ENCODE measurements around the gene NRL.

The NRL gene

DNA sequence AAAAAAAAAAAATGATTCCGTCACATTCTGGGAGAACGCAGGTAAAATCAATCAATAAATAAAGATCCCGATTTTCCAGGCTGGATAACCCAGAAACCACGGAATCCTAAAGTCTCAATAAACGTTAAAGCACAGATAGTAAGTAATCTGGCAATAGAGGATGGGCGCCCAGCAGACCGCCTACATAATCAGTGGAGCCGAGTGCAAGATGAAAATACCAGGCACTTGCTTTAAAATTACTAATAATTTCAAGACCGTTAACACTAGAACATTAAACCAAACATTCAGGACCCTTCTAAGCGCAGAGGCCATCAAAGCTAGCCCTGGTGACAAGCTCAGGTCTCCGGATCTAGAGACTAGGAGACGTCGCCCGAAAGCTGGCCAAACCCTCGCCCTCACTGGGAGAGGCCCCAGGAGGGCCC lies 1.4 kb downstream of the NRL start:
- TF ChIP-seq, protein P1, sequence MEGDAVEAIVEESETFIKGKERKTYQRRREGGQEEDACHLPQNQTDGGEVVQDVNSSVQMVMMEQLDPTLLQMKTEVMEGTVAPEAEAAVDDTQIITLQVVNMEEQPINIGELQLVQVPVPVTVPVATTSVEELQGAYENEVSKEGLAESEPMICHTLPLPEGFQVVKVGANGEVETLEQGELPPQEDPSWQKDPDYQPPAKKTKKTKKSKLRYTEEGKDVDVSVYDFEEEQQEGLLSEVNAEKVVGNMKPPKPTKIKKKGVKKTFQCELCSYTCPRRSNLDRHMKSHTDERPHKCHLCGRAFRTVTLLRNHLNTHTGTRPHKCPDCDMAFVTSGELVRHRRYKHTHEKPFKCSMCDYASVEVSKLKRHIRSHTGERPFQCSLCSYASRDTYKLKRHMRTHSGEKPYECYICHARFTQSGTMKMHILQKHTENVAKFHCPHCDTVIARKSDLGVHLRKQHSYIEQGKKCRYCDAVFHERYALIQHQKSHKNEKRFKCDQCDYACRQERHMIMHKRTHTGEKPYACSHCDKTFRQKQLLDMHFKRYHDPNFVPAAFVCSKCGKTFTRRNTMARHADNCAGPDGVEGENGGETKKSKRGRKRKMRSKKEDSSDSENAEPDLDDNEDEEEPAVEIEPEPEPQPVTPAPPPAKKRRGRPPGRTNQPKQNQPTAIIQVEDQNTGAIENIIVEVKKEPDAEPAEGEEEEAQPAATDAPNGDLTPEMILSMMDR (IDR thresholded peaks at IDR 0.05; ENCODE audit: low read depth, low read length): no peak
- no peak for TF ChIP-seq EZH2phosphoT487 (IDR thresholded peaks at IDR 0.05; ENCODE audit: low read depth)
- peak overlapping the region; percentile 76; the same call in 1 of the 2 replicates for H2AFZ ChIP-seq (ENCODE audit: low read depth, low read length)
- H3K4me3 ChIP-seq (ENCODE audit: low read length): peak overlapping the region; percentile 91
- H3K4me2 ChIP-seq (ENCODE audit: low read length): peak overlapping the region; percentile 89
- H4K20me1 ChIP-seq (ENCODE audit: insufficient read depth, low read length): no peaks in the 10 kb centered on the region
- H3K27me3 ChIP-seq (ENCODE audit: low read depth, low read length): no peaks in the 10 kb centered on the region
- peaks cover 12% of the 10 kb centered on the region for H3K36me3 ChIP-seq (replicated peaks; ENCODE audit: low read depth, low read length)
- peaks cover 15% of the 10 kb centered on the region for H3K4me1 ChIP-seq (ENCODE audit: low read length)
- H3K27ac ChIP-seq (ENCODE audit: low read length): peak overlapping the region; percentile 95
- H3K79me2 ChIP-seq (ENCODE audit: low read length): peaks cover 12% of the 10 kb centered on the region; the same call in 1 of the 2 replicates
- peak overlapping the region; percentile 96 for H3K9ac ChIP-seq (ENCODE audit: low read length)
- no peaks in the 10 kb centered on the region for H3K9me3 ChIP-seq (ENCODE audit: insufficient read depth, low read length)

GRCh38 chr14:24110523-24110922 lies 4.2 kb downstream of the NRL start:
- H3K4me1 ChIP-seq (ENCODE audit: low read length): peaks cover 9% of the 10 kb centered on the region
- no peaks in the 10 kb centered on the region for H3K27me3 ChIP-seq (ENCODE audit: low read depth, low read length)
- H3K4me2 ChIP-seq (ENCODE audit: low read length): no peak overlapping the region
- no peak overlapping the region for H2AFZ ChIP-seq (ENCODE audit: low read depth, low read length)
- no peak overlapping the region for H3K4me3 ChIP-seq (ENCODE audit: low read length)
- H4K20me1 ChIP-seq (ENCODE audit: insufficient read depth, low read length): no peaks in the 10 kb centered on the region
- no peaks in the 10 kb centered on the region for H3K9me3 ChIP-seq (ENCODE audit: insufficient read depth, low read length)
- TF ChIP-seq EZH2phosphoT487 (IDR thresholded peaks at IDR 0.05; ENCODE audit: low read depth): no peak
- TF ChIP-seq, protein P1 (IDR thresholded peaks at IDR 0.05; ENCODE audit: low read depth, low read length): no peak
- H3K36me3 ChIP-seq (replicated peaks; ENCODE audit: low read depth, low read length): no peaks in the 10 kb centered on the region
- H3K79me2 ChIP-seq (ENCODE audit: low read length): peaks cover 2% of the 10 kb centered on the region; the same call in 1 of the 2 replicates
- H3K9ac ChIP-seq (ENCODE audit: low read length): no peak overlapping the region
- no peak overlapping the region for H3K27ac ChIP-seq (ENCODE audit: low read length)

DNA sequence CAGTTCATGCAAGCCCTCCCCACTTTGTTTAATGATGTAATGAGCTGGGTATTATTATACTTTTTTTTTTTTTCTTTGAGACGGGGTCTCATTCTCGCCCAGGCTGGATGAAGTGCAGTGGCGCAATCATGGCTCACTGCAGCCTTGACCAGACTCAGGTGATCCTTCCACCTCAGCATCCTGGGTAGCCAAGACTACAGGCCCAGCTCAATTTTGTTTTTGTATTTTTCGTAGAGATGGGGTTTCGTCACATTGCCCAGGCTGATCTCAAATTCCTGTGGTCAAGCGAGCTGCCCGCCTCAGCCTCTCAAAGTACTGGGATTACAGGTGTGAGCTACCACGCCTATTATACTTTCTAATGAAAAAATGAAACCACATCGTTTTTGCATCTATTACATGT lies 4.7 kb downstream of the NRL start:
- H3K9ac ChIP-seq (ENCODE audit: low read length): no peak overlapping the region
- no peak for TF ChIP-seq EZH2phosphoT487 (IDR thresholded peaks at IDR 0.05; ENCODE audit: low read depth)
- TF ChIP-seq, protein P1 (IDR thresholded peaks at IDR 0.05; ENCODE audit: low read depth, low read length): no peak
- H3K79me2 ChIP-seq (ENCODE audit: low read length): no peaks in the 10 kb centered on the region
- H3K36me3 ChIP-seq (replicated peaks; ENCODE audit: low read depth, low read length): no peaks in the 10 kb centered on the region
- H4K20me1 ChIP-seq (ENCODE audit: insufficient read depth, low read length): no peaks in the 10 kb centered on the region
- H3K27me3 ChIP-seq (ENCODE audit: low read depth, low read length): no peaks in the 10 kb centered on the region
- no peak overlapping the region for H2AFZ ChIP-seq (ENCODE audit: low read depth, low read length)
- no peak overlapping the region for H3K27ac ChIP-seq (ENCODE audit: low read length)
- H3K4me1 ChIP-seq (ENCODE audit: low read length): peaks cover 7% of the 10 kb centered on the region
- no peak overlapping the region for H3K4me2 ChIP-seq (ENCODE audit: low read length)
- H3K9me3 ChIP-seq (ENCODE audit: insufficient read depth, low read length): no peaks in the 10 kb centered on the region
- H3K4me3 ChIP-seq (ENCODE audit: low read length): no peak overlapping the region

DNA sequence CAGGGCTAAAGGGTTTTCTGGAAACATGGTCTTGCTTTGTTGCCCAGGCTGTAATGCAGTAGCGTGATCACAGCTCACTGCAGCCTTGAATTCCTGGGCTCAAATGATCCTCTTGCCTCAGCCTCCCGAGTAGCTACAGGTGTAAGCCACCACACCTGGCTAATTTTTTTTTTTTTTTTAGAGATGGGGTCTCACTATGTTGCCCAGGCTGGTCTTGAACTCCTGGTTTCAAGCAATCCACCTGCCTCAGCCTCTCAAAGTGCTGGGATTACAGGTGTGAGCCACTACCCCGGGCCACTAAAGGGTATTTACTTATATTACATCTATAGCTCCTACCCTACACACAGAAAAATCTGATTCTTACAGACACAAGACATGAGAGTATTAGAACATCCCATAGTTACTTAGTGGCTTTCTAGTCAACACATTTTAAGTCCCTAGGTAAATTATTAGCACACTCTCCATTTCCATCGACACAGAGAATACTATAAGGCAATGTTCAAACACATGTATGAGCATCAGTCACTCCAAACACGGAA lies 6.3 kb downstream of the NRL start:
- TF ChIP-seq EZH2phosphoT487 (IDR thresholded peaks at IDR 0.05; ENCODE audit: low read depth): no peak
- TF ChIP-seq, protein P1 (IDR thresholded peaks at IDR 0.05; ENCODE audit: low read depth, low read length): no peak
- H3K36me3 ChIP-seq (replicated peaks; ENCODE audit: low read depth, low read length): peaks cover 12% of the 10 kb centered on the region
- no peaks in the 10 kb centered on the region for H3K27me3 ChIP-seq (ENCODE audit: low read depth, low read length)
- no peak overlapping the region for H3K4me3 ChIP-seq (ENCODE audit: low read length)
- peak overlapping the region; percentile 60 for H3K4me2 ChIP-seq (ENCODE audit: low read length)
- no peak overlapping the region; the same call in 1 of the 2 replicates for H3K27ac ChIP-seq (ENCODE audit: low read length)
- H4K20me1 ChIP-seq (ENCODE audit: insufficient read depth, low read length): no peaks in the 10 kb centered on the region
- peaks cover 7% of the 10 kb centered on the region for H3K4me1 ChIP-seq (ENCODE audit: low read length)
- no peaks in the 10 kb centered on the region for H3K79me2 ChIP-seq (ENCODE audit: low read length)
- H3K9me3 ChIP-seq (ENCODE audit: insufficient read depth, low read length): no peaks in the 10 kb centered on the region
- peak overlapping the region; percentile 16; the same call in 1 of the 2 replicates for H3K9ac ChIP-seq (ENCODE audit: low read length)
- H2AFZ ChIP-seq (ENCODE audit: low read depth, low read length): peak overlapping the region; percentile 91
